IPS-18c (cell line): ENCODE results near the gene ADAMTS12.

ENCODE experiments used
- H3K4me3 ChIP-seq: 2 replicates; pipeline ENCODE4 v1.7.0; 2013; ENCODE audit warnings: low read depth, mild to moderate bottlenecking, low read length, moderate library complexity; ENCODE audit not compliant: insufficient read depth
- H3K9me3 ChIP-seq: one replicate; pipeline ENCODE4 v1.6.1; 2013; ENCODE audit warnings: mild to moderate bottlenecking, low read length, moderate library complexity; ENCODE audit not compliant: control insufficient read depth, insufficient read depth

Gene ADAMTS12

GRCh38 chr5:33857037-33857436, 34.8 kb downstream of the ADAMTS12 start:
- Histone ChIP-seq H3K4me3 (no peak overlapping the region), H3K9me3 (no peaks in the 10 kb centered on the region)

- Histone ChIP-seq H3K4me3 (no peak overlapping the region), H3K9me3 (no peaks in the 10 kb centered on the region)
These were observed 36.4 kb downstream of the ADAMTS12 start for GRCh38 chr5:33855396-33855795.

GRCh38 chr5:33854733-33855151, 37.0 kb downstream of the ADAMTS12 start:
- Histone ChIP-seq H3K9me3 (no peaks in the 10 kb centered on the region), H3K4me3 (no peak overlapping the region)

GRCh38 chr5:33852837-33853236, 39.0 kb downstream of the ADAMTS12 start:
- no peak overlapping the region for H3K4me3 ChIP-seq
- H3K9me3 ChIP-seq = no peaks in the 10 kb centered on the region

GRCh38 chr5:33852319-33852718, 39.5 kb downstream of the ADAMTS12 start:
- Histone ChIP-seq H3K4me3 (no peak overlapping the region), H3K9me3 (no peaks in the 10 kb centered on the region)

GRCh38 chr5:33850100-33850594, 41.6 kb downstream of the ADAMTS12 start:
- H3K9me3 ChIP-seq = no peaks in the 10 kb centered on the region
- H3K4me3 ChIP-seq = no peak overlapping the region

- no peaks in the 10 kb centered on the region for H3K9me3 ChIP-seq
- no peak overlapping the region for H3K4me3 ChIP-seq
These were observed 43.2 kb downstream of the ADAMTS12 start for GRCh38 chr5:33848554-33848953.

GRCh38 chr5:33846851-33847250, 44.9 kb downstream of the ADAMTS12 start:
- Histone ChIP-seq H3K9me3 (no peaks in the 10 kb centered on the region), H3K4me3 (no peak overlapping the region)

GRCh38 chr5:33843579-33843978, 48.2 kb downstream of the ADAMTS12 start:
- Histone ChIP-seq H3K9me3 (no peaks in the 10 kb centered on the region), H3K4me3 (no peak overlapping the region)

- no peaks in the 10 kb centered on the region for H3K9me3 ChIP-seq
- H3K4me3 ChIP-seq = no peak overlapping the region
These were observed 49.3 kb downstream of the ADAMTS12 start for GRCh38 chr5:33842456-33842855.

GRCh38 chr5:33841891-33842290, 49.9 kb downstream of the ADAMTS12 start:
- Histone ChIP-seq H3K9me3 (no peaks in the 10 kb centered on the region), H3K4me3 (no peak overlapping the region)

GRCh38 chr5:33840927-33841547, 50.8 kb downstream of the ADAMTS12 start:
- no peaks in the 10 kb centered on the region for H3K9me3 ChIP-seq
- H3K4me3 ChIP-seq = no peak overlapping the region

- Histone ChIP-seq H3K4me3 (no peak overlapping the region), H3K9me3 (no peaks in the 10 kb centered on the region)
These were observed 54.5 kb downstream of the ADAMTS12 start for GRCh38 chr5:33837301-33837700.

- H3K9me3 ChIP-seq = no peaks in the 10 kb centered on the region
- H3K4me3 ChIP-seq = no peak overlapping the region
These were observed 57.5 kb downstream of the ADAMTS12 start for GRCh38 chr5:33834334-33834733.

- no peak overlapping the region for H3K4me3 ChIP-seq
- H3K9me3 ChIP-seq = no peaks in the 10 kb centered on the region
These were observed 58.6 kb downstream of the ADAMTS12 start for GRCh38 chr5:33833237-33833575.

GRCh38 chr5:33832404-33833236, 59.2 kb downstream of the ADAMTS12 start:
- H3K4me3 ChIP-seq = no peak overlapping the region
- H3K9me3 ChIP-seq = no peaks in the 10 kb centered on the region

GRCh38 chr5:33831041-33831440, 60.7 kb downstream of the ADAMTS12 start:
- H3K4me3 ChIP-seq = no peak overlapping the region
- no peaks in the 10 kb centered on the region for H3K9me3 ChIP-seq

GRCh38 chr5:33829430-33829829, 62.4 kb downstream of the ADAMTS12 start:
- Histone ChIP-seq H3K4me3 (no peak overlapping the region), H3K9me3 (no peaks in the 10 kb centered on the region)
